Retina (tissue), 1 donor: Measurements from ENCODE around the gene MTAP.

ENCODE experiments used
- DNase-seq: peaks from one replicate; pipeline ENCODE4 v3.0.0-alpha.2; 2016

MTAP gene

DNA sequence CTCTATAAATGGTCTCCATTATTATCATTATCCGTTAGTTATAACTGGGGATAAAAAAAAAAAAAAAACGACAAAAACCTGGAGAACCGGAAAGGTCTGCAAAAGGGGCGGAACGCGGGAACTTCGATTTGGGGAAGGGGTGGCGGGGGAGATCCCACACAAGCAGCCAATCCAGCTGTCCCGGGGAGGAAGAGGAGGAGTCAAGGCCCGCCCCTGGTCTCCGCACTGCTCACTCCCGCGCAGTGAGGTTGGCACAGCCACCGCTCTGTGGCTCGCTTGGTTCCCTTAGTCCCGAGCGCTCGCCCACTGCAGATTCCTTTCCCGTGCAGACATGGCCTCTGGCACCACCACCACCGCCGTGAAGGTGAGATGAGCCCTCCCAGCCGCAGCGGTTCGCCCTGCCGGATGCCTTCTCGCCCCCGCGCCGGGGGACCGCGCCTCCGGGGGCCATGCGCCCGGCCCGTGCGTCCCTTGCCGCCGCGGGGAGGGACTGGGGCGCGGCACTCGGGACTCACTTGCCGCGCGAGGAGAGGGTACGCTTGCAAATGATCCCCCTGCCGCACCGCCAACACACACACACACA lies at the start of gene MTAP:
Gene MTAP, plus strand, starts transcription at position 219 of the 583 bp plus-strand sequence. Its CDS starts 113 bp downstream, at position 332.
- peak; percentile 94 for DNase-seq

DNA sequence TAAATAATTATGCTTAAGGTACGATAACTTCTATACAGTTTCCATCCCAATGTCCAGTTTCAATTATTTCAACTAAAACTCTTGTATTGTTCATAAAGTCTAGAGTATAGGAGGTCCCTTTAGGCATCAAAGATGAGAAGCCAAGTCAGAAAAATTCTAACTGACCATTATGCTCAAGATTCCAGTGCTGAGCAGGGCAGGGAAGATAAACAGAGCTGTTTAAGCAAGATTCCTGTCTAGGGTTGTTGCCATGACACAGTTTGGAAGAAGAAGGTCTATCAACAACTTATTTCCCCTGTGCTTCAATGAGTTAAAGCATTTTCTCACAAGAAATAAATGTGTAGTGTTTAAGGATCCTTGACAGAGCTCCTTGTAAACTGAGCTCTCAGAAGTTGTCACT lies 48.9 kb upstream of the MTAP start:
- DNase-seq: no peak

DNA sequence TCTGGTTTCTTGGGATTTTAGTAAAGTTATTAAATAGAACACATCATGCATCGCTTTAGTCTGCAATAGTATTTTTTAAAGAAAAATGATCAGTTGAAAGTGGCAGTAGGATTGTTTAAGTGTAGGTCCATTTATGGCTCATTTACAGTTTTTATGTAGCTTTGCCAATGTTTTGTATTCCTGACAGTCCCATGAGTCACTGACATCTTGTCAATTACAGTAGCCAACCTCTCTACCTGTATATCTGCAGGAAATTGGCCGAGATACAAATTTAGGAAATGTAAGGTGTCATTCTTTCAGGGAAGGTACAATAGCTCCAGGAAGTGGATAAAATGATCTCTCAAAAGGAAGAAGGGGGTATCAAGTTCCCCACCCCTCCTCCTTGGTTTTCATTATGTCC lies 47.7 kb upstream of the MTAP start:
- no peak for DNase-seq

DNA sequence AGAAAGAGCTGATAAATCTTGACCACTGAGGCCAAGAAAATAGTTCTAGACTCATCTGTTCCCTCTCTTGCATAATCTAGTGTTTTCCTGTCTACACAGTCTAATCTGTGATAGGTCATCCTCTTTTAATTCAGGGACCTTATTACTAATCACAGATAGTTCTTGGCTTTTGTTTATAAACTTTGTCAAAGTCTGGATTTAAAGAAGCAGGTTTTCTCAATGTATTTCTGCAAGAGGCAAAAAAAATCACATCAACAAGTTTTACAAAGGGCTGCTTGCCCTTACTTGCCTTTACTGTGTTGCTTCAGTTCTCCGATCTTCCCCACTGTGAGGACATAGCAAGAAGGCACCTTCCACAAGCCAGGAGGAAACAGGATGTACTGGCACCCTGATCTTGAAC lies 43.9 kb upstream of the MTAP start:
- no peak for DNase-seq

DNA sequence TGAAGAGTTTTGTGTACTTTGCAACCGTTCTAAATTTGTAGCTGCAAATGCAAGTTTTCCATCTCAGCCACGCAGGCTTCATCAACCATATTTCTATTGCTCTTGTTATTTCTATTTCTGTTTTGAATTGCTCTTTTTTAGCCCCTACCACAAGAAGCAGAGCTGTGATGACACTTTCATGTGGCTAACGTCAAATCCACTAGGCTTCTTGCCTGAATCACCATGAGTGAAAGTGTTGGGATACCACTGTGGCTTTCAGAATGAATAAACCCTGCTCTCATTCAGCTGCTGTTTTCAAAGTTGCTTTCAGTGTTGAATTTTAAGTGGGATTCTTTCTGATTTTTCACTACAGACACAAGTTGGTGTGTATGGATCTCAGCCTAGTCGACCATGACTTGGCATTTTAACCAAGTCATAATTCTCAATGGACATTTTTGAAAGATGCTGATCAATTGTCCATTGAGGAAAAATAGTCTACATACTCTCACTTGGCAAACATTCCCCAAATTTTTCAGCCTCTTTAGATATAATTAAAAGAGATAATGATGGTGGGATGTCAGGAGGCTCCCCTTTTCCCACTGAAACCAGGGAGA lies 41.0 kb upstream of the MTAP start:
- no peak for DNase-seq

DNA sequence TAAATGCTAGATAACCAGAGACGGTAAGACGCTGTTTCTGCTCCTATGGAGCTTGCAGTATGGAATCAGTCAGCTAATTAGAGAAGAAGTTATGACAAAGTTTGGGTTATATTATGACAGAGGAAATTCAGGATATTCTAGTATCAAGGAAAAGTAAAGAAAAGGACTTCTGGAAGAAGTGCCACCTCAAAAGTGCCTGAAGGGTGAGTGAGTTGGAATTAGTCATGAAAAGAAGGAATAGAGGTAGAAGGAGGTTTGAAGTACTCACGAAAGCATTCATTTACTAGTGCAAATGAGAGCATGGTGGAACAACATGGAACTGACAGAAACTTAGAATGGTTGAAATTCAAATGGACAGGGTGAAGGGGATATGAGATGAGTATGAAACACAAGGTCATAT lies 40.4 kb upstream of the MTAP start:
- no peak for DNase-seq

DNA sequence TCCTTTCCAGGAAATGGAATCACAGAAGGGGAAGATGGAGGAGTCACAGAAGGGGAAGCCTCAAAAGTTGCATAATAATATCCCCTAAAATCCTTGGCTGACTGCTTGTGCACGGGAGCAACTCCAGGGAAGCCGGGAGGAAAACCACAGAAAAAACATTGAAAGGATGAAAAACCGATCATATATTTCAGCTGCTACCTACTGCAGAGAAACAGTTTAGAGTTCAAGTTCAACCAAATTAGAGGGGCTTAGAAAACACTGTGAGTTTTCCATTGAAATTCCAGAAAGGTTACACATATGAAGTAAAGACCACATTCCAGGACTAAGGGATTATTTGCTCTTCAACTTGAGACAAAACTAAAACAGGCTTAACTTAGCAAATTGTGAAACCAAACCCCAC lies 37.6 kb upstream of the MTAP start:
- no peak for DNase-seq

DNA sequence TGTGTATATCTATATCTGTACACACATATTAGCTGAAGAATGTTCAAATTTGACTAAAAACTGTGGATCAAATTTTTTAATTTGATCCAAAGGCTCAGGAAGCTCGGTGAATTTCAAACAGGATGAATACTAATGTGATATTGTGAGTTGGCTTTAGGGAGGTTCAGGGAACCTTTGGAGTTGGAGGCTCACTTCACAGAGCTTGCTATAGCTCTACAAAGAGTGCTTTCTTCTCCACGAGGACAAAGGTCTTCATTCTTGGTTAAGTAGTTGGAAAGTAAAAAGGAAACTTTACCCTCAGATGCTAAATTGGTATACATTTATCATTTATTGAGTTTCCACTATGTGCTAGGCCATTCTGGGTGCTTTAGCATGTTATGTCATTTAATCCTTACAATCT lies 36.3 kb upstream of the MTAP start:
- no peak for DNase-seq

DNA sequence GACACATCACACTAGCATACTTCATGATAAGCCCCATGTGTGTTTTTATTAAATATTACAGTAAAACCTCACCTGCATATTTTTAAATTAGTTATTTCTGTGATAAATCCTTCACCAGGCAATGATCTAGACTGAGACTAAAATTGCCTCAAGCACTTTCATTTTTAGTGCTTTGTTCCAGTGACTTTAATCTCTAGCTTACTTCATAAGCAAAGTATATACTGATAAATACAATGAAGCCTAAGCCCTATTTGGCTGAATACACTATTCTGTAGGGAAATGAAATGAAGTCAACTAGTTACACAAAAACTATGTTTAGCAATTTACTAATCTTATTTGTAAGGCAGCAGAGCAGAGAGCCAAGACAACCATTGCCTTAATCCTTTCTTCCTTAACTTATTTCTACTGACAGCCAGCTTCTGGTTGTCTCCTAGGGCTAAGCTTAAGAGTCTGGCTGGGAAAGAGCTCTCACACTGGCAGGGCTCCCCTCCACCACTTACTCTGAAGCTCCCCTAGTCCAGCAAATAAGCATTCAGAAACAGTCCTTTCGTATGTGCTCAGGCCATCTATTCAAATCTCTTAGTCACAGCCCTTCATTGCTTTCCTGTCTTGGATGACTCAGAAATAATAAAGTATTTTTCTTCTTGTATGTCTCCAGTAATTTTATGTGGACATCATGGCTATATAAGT lies 31.4 kb upstream of the MTAP start:
- DNase-seq: no peak

DNA sequence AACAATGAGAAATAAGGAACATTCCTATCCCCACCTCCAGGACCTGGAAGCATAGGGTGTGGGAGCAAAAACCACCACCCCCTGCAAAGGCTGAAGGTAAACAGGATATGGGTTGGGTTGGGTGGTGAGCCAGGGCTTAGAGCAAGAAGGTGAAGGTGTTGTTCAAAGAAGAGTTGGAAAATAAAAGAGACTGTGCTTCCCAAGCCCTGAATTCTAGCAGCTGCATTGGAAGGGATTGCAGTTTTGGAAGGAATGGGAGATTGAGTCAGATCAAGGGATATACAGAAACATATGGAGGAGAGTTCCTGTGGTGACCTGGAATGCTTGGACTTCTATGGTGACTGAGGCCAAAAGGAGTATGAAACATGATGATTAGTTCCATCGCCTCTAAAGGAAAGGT lies 24.7 kb upstream of the MTAP start:
- no peak for DNase-seq

DNA sequence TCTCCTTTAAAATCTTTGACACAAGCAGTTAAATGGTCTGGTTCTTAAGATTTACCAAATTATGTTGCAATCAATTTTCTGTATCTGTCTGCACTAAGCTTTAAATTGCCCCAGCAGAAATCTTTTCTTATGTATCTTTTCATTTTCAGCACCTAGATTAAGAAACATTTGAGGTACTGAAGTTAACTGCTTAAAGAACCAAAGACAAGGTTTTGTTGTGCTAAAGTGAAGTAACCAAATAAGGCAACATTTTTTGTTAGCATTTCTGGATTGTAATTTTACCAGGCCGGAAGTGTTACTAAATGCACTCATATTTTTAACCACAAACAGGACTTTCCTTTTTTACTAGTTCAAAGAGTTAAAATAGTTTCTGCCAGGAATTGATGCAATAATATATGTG lies 24.1 kb upstream of the MTAP start:
- DNase-seq: no peak

DNA sequence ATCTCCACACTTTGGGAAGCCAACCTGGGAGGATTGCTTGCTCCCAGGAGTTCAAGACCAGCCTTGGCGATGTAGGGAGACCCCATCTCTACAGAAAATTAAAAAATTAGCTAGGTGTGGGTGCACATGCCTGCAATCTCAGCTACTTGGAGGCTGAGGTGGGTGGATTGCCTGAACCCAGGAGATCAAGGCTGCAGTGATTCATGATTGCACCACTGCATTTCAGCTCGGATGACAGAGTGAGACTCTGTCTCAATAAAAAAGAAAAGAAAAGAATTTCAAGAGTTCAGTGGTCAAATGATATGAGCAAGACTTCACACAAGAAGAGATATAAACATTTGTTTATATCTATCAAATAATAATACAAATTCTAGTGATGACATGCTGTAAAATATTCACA lies 23.0 kb upstream of the MTAP start:
- DNase-seq: no peak

DNA sequence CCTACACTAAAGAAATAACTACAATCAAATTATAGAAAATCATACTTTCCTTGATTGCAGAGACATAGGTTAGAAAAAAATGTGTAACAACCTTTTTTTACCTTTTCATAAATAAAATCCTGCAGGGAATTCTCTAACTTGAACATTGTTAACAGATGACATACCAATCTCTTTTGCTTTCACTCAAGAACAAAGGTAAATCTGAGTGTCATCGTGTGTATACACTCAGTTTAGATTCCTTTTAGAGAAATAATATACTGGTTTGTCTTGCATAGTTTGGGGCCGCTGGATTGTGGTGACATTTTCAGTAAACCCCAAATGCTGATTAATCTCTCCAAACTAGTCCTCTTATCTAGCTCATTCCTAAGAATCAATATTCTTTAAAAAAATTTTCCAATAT lies 20.8 kb upstream of the MTAP start:
- DNase-seq: no peak

DNA sequence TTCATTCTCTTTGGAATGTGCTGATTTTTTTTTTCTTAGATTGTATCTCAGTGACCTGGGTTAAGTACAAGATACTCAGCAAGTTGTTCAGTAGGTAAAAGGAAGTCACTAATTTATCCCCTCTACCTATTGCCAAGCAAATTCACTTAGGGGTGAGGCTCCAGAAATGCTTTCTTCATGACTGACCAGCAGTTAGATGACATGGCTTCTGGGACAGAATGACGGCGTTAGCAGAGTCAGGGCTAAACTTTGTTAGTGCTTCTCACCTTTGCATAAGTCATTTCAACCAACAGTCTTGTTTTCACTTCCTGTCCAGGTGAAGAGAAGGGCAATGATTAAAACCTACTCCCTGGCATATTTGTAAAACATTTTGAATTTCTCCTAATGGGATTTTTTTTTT lies 20.2 kb upstream of the MTAP start:
- no peak for DNase-seq

DNA sequence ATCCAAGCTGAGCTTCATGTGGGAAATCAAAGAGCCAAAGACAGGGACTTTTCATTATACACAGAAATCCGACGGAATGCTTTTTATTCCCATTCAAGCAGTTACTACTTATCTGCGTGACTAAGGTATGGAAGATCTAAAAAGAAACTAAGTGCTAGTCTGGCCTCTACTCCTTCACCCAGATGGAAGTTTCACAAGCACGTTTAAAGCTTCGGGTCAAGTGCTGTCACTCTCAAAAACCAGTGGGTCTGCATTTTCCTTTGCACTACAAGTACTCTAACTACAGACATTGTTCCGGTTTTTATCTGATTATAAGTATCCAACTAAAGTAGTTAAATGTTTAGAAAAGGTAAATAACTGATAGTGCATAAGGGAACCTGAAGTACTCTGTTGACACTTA lies 13.7 kb upstream of the MTAP start:
- DNase-seq: no peak

DNA sequence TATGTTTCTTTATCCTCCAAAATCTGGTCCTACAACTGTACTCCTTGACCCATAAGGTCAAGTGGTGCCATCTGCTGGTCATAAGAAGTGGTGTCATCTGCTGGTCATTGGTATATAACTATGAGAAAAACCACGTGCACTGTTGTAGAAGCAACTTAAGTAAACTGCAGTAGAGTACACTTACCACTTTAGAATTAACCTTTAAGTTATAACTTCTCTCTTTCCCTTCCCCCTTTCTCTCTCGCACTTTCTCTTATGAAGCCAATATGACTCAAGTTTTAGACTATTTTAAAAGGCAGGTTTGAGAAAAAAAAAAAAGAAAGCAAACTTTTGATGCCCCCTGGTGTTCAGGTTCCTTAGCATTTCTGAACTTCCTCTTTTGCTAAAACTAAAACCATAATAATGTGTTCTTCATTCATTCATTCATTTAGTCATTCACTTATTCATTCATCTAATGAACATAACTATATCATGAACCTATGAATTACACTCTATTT lies 12.8 kb upstream of the MTAP start:
- DNase-seq: peak; percentile 73

DNA sequence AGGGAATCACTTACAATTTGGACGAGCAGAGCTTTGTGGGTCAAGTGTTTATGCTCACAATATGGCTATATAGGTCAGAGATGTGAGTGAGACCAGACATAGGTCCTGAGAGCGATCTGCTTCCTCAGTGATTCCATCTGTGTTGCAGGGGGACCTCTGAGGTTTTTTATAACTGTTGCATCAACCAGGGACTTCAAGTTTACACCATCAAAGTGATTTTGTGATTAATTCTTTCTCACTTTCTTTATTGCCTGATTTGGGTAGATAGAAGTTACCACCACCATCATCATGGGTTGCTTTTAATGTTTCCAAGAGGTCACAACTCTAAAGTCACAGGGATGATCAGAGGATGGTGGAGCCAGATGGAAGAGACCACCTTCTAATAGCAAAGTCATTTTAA lies 7.0 kb upstream of the MTAP start:
- no peak for DNase-seq

DNA sequence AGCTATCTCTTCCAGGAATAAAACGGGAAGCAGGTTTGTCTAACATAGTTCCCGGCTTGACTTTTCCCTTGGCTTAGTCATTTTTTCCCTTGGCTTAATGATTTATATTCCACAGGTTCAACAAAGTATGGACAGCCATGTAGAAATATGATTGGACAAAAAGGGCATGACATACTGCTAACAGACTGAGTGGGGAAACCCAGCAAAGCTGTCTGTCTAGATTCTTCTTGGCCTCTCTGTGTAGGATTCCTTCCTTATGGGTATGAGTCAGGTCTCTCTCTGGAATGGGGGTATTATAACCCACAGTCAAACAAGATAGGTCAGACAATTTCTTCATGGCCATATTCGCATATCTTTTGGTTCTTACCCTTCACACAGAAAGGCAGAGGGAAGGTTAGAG lies 5.7 kb upstream of the MTAP start:
- DNase-seq: no peak

DNA sequence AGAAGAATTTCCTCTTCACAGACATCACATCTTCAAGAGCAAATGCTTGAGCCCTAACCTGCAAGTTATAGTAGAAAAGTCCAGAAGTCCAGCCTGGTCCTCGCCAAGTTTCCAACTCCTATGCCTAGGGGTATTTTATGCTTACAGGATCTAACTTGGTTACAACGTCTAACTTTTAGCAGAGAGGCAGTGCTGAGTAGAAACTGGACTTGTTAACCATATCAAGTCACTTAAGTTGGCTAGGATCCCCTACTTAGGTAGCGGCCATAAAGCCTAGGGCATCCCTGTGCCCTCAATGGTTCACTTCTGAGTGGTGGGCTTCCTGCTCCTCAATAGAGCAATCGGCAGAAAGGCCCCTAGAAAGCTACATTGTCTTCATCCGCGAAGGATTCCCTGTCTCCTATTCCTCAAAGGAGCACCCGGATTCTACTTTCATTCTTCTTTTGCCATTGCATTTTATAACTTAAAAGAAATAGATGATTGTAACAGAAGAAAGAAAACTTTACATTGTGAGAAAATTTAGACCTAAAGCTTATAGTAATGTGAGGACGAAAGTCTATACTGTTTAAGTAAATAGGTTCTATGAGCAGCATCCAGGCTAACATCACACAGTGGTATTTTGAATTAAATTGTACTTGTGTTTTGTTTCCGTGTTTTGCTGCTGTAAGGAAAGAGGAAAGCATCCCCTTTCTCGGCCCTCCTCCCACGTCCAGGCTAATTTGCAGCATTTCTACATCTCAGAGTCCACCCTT lies 1.3 kb upstream of the MTAP start:
- DNase-seq: no peak

DNA sequence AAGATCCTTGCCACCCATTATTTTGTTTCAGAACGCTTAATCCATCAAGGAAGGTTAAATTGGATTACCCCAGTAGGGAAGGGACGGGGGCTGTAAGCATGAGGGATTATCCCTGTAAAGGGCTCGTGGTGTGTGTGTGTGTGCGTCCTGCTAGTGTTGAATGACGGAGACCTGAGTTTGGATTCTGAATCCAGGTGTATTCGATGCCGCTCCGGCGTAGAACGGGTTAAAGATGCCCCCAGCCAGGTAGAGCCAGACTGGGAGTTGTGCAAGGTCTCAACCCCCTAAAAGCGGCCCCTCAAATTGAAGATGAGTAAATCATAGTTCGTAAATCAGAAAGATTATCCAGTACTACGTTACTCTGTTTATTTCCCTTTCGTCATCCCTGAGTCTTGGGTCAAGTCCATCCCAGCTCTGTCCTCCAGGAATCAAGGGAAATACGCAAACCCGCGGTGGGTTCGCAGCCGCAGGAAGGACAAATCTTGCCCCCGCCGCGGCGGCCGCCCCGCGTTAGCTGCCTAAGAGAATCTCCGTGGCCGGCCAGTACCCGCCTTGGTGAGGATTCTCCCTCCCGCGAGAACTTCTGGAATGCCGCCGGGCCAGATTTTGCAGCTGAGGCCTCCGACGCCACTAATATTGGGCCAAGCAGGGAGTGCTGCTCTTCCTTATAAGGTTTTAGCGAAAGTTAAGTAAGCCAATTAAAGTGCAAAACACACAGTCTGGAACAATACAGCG lies 586 bp upstream of the MTAP start:
- DNase-seq: peak; percentile 90

DNA sequence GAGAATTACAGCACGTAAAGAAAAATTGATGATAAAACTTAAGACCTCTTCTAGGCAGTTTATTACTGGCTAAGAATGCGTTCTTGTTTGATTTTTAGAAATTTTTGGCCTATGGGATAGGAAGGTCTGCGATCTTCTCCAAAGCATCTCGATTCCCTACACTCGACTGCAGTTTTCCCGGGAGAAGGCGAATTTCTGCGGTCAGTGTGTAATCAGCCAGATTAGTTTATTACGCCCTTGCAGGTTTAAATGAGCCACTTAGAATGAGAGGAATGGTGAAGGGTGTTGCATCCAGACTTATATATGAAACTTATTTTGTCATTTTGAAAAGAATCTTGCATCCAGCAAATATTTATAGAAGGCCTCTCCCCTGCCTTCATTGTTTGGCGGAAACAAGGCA lies 1.2 kb downstream of the MTAP start:
- DNase-seq: peak; percentile 14

DNA sequence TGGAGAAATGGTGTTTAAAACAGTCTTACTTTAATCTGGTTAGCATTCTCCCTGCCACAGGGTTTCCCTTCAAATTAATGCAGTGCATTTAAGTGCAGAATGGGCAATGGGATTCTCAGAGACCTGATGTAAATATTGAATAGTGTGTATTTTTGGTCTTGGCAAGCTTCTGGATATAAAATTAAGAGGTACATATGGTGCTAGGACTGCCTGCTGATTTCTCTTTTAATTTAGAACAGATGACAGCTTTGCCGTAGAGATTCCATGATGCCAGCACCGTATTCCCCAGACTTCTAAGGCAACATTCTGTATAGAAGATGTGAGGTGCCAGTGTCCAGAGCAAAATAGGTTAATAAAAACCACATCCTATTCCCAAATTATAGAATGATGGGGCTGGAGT lies 1.9 kb downstream of the MTAP start:
- DNase-seq: no peak

DNA sequence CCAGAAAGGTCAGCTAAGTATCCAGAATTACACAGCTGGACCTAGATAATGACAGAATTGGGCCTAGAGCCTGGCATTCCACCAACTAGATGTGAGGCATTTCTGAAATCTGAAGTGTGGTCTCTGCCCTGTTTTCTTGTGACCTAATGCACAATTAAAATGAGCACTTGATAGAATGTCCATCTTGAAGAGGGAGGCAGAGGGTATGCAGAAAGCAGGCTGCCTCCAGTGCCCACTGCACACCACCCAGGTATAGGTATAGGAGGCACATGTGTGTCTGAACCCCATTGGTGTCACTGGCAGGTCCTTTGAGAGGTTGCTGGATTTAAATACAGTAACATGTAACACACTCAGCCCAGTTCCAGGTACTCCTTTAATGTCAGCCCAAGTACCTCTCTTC lies 2.4 kb downstream of the MTAP start:
- DNase-seq: no peak
